HCT116 (cell line): ENCODE results near the gene SLC6A11.

Experiments used
- ATF3 ChIP-seq: IDR thresholded peaks from 2 replicates; pipeline ENCODE4 v1.6.1; 2012
- CEBPB ChIP-seq: IDR thresholded peaks from 2 replicates; pipeline ENCODE4 v1.6.1; 2012; ENCODE audit warnings: low read depth
- CTCF ChIP-seq, 3 experiments: fragments of 200-600 bp in 1 of 3; sonication (generic) in 1 of 3; IDR thresholded peaks in 2 of 3; conservative IDR thresholded peaks in 1 of 3; 2 replicates each; pipeline ENCODE4 v1.5.1; 2012 to 2017; ENCODE audit warnings: low read depth in 2 of 3, low read length in 2 of 3, antibody characterized with exemption in 1 of 3, borderline replicate concordance in 1 of 3, control low read depth in 1 of 3, mild to moderate bottlenecking in 1 of 3, mixed read lengths in 1 of 3, mixed run types in 1 of 3, moderate library complexity in 1 of 3; ENCODE audit not compliant: insufficient read depth in 1 of 3
- EZH2 ChIP-seq: fragments of 200-600 bp; sonication (generic); IDR thresholded peaks from 2 replicates; pipeline ENCODE4 v1.6.1; 2017; ENCODE audit warnings: antibody characterized with exemption, mixed run types
- EZH2phosphoT487 ChIP-seq: fragments of 200-600 bp; IDR thresholded peaks from 2 replicates; pipeline ENCODE4 v1.6.1; 2018; ENCODE audit warnings: antibody characterized with exemption, borderline replicate concordance
- JUND ChIP-seq: IDR thresholded peaks from 2 replicates; pipeline ENCODE4 v1.6.1; 2012
- POLR2A ChIP-seq: IDR thresholded peaks from 2 replicates; pipeline ENCODE4 v1.7.0; 2011; ENCODE audit warnings: borderline replicate concordance; ENCODE audit not compliant: insufficient read depth, insufficient read length; ENCODE audit errors: extremely low read depth
- POLR2AphosphoS5 ChIP-seq: IDR thresholded peaks from 2 replicates; pipeline ENCODE4 v1.6.1; 2011; ENCODE audit warnings: mild to moderate bottlenecking, low read depth, low read length, moderate library complexity
- RAD21 ChIP-seq: IDR thresholded peaks from 2 replicates; pipeline ENCODE4 v1.6.1; 2012; ENCODE audit warnings: low read depth, mild to moderate bottlenecking
- SIN3A ChIP-seq: IDR thresholded peaks from 2 replicates; pipeline ENCODE4 v1.6.1; 2012; ENCODE audit warnings: low read depth
- TCF7L2 ChIP-seq: IDR thresholded peaks from 2 replicates; pipeline ENCODE4 v1.7.0; 2011; ENCODE audit warnings: borderline replicate concordance, inconsistent platforms; ENCODE audit not compliant: insufficient read depth, insufficient read length; ENCODE audit errors: extremely low read depth

GRCh38 chr3:10834951-10835350, 18.9 kb downstream of the SLC6A11 start:
- TF ChIP-seq CTCF (IDR thresholded peaks at IDR 0.05 in 2 of 3, conservative IDR thresholded peaks at IDR 0.05 in 1 of 3; ENCODE audit: borderline replicate concordance in 1 of 3, insufficient read depth in 1 of 3, low read depth in 2 of 3, low read length in 2 of 3) = no peak
- no peak for TF ChIP-seq CEBPB
- TF ChIP-seq POLR2A = no peak
- TF ChIP-seq ATF3 = no peak
- TF ChIP-seq JUND = no peak
- no peak for TF ChIP-seq EZH2phosphoT487
- no peak for TF ChIP-seq TCF7L2
- no peak for TF ChIP-seq EZH2
- no peak for TF ChIP-seq RAD21
- no peak for TF ChIP-seq POLR2AphosphoS5
- TF ChIP-seq SIN3A = no peak
